ENCODE results near the gene SLC41A3. TPM values are rescaled to one million over a fixed set of nuclear protein-coding genes. Genes with fewer than 3 reads are reported as not detected.

The SLC41A3 gene
- total RNA-seq, 4 donors from 2014 or later: 36.1 to 54.8 (median 46.3) TPM

GRCh38 chr3:126125341-126125740 is 41.4 kb upstream of the SLC41A3 start:
- Histone ChIP-seq H3K9me3 (no peaks in the 10 kb centered on the region), H3K4me1 (no peaks in the 10 kb centered on the region), H3K4me3 (no peak overlapping the region), H3K27ac (no peak overlapping the region), H3K27me3 (no peaks in the 10 kb centered on the region), H3K36me3 (no peaks in the 10 kb centered on the region)
- TF ChIP-seq CTCF (IDR thresholded peaks at IDR 0.05): no peak
- TF ChIP-seq EP300 (IDR thresholded peaks at IDR 0.05): no peak
- TF ChIP-seq POLR2A (IDR thresholded peaks at IDR 0.05): no peak
- DNase-seq (ENCODE audit: low spot score in 2 of 2): no peak
- WGBS, 2 donors: 79 to 81% methylated on average over 5 of the region's 5 CpGs

- H3K36me3 ChIP-seq: no peaks in the 10 kb centered on the region
- WGBS, 2 donors: 85 to 92% methylated on average over 6 to 9 of the region's 9 CpGs
- no peak for DNase-seq (ENCODE audit: low spot score in 2 of 2)
- TF ChIP-seq CTCF (IDR thresholded peaks at IDR 0.05) (no peak), POLR2A (IDR thresholded peaks at IDR 0.05) (no peak), EP300 (IDR thresholded peaks at IDR 0.05) (no peak)
- no peaks in the 10 kb centered on the region for H3K9me3 ChIP-seq
- H3K27ac ChIP-seq: no peak overlapping the region
- H3K27me3 ChIP-seq: no peaks in the 10 kb centered on the region
- no peak overlapping the region for H3K4me3 ChIP-seq
- no peaks in the 10 kb centered on the region for H3K4me1 ChIP-seq
These were observed 41.0 kb upstream of the SLC41A3 start for GRCh38 chr3:126124896-126125295.

DNA sequence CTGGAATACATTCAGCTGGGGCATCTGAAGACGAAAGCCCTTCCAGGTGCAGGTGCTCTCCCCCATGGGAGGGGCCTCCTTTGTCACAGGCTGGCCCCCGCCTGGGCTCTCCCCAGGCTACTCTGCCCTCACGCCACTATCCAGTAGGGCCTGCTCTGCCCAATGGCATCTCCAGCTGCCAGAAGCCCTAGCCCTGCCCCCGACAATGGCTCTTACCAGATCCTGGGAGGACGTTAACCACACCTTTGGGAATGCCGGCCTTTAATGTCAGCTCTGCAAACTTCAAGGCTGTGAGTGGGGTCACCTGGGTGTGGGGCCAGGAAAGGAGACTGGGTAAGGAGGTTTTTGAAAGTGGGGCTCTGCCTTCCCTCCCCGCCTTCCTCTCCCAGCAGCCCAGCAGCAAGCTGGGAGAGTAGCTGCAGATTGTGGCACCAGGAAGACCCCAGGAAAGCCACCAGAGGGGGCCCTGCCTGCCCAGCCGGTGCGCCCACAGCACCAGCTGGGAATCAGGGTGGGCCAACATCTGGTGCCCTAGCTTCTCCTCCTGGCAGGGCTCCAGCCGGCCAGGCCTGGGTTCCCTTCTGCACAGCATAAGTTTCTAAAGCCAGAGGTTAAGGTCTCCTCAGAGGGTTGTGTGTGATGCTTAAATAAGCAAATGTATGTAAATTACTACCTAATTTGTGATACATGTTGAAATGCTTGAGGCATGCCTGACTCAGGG is 40.4 kb upstream of the SLC41A3 start:
- H3K27me3 ChIP-seq: no peaks in the 10 kb centered on the region
- no peak overlapping the region for H3K4me3 ChIP-seq
- no peak for DNase-seq (ENCODE audit: low spot score in 2 of 2)
- 53 to 54% methylated on average over 8 to 10 of the region's 10 CpGs for WGBS, 2 donors
- TF ChIP-seq CTCF (IDR thresholded peaks at IDR 0.05) (no peak), EP300 (IDR thresholded peaks at IDR 0.05) (no peak), POLR2A (IDR thresholded peaks at IDR 0.05) (no peak)
- no peaks in the 10 kb centered on the region for H3K36me3 ChIP-seq
- H3K9me3 ChIP-seq: no peaks in the 10 kb centered on the region
- H3K27ac ChIP-seq: no peak overlapping the region
- H3K4me1 ChIP-seq: no peaks in the 10 kb centered on the region

- no peaks in the 10 kb centered on the region for H3K9me3 ChIP-seq
- H3K27me3 ChIP-seq: no peaks in the 10 kb centered on the region
- no peak overlapping the region for H3K4me3 ChIP-seq
- no peaks in the 10 kb centered on the region for H3K36me3 ChIP-seq
- no peak for DNase-seq (ENCODE audit: low spot score in 2 of 2)
- WGBS, 2 donors: 88 to 91% methylated on average over 4 of the region's 4 CpGs
- TF ChIP-seq CTCF (IDR thresholded peaks at IDR 0.05) (no peak), EP300 (IDR thresholded peaks at IDR 0.05) (no peak), POLR2A (IDR thresholded peaks at IDR 0.05) (no peak)
- H3K27ac ChIP-seq: no peak overlapping the region
- no peaks in the 10 kb centered on the region for H3K4me1 ChIP-seq
These were observed 37.7 kb upstream of the SLC41A3 start for GRCh38 chr3:126121632-126122031.

GRCh38 chr3:126121074-126121473 is 37.1 kb upstream of the SLC41A3 start:
- H3K4me3 ChIP-seq: no peak overlapping the region
- WGBS, 2 donors: 93% methylated on average over 9 of the region's 9 CpGs
- no peak for DNase-seq (ENCODE audit: low spot score in 2 of 2)
- no peak for TF ChIP-seq EP300 (IDR thresholded peaks at IDR 0.05)
- TF ChIP-seq POLR2A (IDR thresholded peaks at IDR 0.05): no peak
- no peak for TF ChIP-seq CTCF (IDR thresholded peaks at IDR 0.05)
- H3K27ac ChIP-seq: no peak overlapping the region
- H3K9me3 ChIP-seq: no peaks in the 10 kb centered on the region
- no peaks in the 10 kb centered on the region for H3K27me3 ChIP-seq
- H3K36me3 ChIP-seq: no peaks in the 10 kb centered on the region
- no peaks in the 10 kb centered on the region for H3K4me1 ChIP-seq
